ENCODE measurements around the gene IQSEC1. TPM values are rescaled to one million over a fixed set of nuclear protein-coding genes. Genes with fewer than 3 reads are reported as not detected.

The IQSEC1 gene
- total RNA-seq, 1 donor from 2014 or later: 211 TPM

DNA sequence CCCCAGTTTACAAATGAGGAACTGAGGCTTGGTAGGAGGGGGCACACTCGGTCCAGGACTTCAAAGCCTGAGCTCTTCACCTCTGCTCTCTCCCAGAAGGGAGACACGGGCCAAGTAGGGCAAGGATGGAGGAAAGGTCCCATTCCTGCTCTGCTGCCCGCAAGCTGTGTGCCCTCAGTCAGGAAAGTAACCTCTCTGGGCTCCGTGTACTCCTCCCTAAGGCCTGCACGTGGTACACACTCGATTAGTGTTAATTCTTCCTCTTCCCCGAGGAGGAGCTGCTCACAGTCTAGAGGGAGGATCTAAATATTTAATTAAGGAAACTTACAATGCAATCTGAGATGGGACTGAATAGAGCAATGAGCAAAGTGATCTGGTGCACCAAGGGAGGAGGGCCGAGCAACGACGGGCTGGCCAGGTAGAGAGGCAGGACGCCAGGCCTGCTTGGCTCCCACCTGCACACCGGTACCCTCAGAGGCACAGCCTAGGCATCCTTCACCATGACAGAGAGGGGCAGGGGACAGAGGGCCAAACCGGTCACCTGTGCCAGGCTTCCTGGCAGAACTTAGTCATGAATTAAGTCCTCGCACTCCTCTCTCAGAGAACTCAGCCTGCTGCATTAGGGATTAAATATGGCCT is 47.2 kb upstream of the IQSEC1 start:
- Mint-ChIP-seq H3K27ac (ENCODE audit: unreplicated experiment) (no peak overlapping the region), H3K9me3 (ENCODE audit: unreplicated experiment) (no peaks in the 10 kb centered on the region), H3K27me3 (ENCODE audit: unreplicated experiment) (no peaks in the 10 kb centered on the region), H3K36me3 (ENCODE audit: unreplicated experiment) (no peaks in the 10 kb centered on the region), H3K4me1 (ENCODE audit: low read depth, unreplicated experiment) (no peaks in the 10 kb centered on the region), H3K4me3 (ENCODE audit: unreplicated experiment) (no peak overlapping the region)
- TF ChIP-seq, protein P1, sequence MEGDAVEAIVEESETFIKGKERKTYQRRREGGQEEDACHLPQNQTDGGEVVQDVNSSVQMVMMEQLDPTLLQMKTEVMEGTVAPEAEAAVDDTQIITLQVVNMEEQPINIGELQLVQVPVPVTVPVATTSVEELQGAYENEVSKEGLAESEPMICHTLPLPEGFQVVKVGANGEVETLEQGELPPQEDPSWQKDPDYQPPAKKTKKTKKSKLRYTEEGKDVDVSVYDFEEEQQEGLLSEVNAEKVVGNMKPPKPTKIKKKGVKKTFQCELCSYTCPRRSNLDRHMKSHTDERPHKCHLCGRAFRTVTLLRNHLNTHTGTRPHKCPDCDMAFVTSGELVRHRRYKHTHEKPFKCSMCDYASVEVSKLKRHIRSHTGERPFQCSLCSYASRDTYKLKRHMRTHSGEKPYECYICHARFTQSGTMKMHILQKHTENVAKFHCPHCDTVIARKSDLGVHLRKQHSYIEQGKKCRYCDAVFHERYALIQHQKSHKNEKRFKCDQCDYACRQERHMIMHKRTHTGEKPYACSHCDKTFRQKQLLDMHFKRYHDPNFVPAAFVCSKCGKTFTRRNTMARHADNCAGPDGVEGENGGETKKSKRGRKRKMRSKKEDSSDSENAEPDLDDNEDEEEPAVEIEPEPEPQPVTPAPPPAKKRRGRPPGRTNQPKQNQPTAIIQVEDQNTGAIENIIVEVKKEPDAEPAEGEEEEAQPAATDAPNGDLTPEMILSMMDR (IDR thresholded peaks at IDR 0.05; ENCODE audit: partially characterized antibody, unreplicated experiment): no peak
- DNase-seq: no peak

DNA sequence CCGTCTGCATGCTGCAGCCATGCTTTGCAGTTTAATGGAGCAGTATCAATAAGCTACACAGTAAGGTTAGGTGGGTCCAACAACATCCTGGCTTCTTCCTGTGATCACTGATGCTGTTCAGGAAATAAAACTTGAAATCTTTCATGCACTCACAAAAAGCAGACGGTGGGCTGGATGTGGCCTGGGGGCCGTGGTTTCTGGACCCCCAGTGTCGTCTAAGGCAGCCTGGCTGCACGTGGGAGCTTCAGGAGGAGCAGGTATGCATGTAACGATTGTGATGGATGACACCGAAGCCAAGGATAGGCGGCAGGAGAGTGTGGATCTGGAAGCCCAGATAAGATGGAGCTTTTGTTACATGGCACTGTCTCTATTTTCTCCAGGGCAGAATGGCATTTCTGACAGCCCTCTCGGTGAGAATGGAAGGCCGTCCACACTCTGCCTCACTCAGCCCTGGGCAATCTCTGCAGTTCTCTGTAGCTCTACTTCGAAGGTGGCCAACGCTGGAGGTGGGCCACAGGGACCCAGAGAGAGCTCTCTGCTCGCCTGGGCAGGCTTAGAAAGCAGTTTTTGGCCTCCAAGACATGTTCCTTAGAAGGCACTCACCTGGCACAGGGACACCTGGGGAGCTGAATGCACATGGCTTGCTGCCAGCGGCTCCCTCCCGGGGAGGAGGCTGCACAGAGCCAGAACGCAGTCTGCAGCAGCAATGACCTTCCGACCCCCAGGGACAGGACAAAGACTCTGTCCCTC is 46.4 kb upstream of the IQSEC1 start:
- H3K36me3 Mint-ChIP-seq (ENCODE audit: unreplicated experiment): no peaks in the 10 kb centered on the region
- H3K4me3 Mint-ChIP-seq (ENCODE audit: unreplicated experiment): no peak overlapping the region
- H3K27ac Mint-ChIP-seq (ENCODE audit: unreplicated experiment): no peak overlapping the region
- TF ChIP-seq, protein P1 (IDR thresholded peaks at IDR 0.05; ENCODE audit: partially characterized antibody, unreplicated experiment): no peak
- H3K9me3 Mint-ChIP-seq (ENCODE audit: unreplicated experiment): no peaks in the 10 kb centered on the region
- no peaks in the 10 kb centered on the region for H3K4me1 Mint-ChIP-seq (ENCODE audit: low read depth, unreplicated experiment)
- DNase-seq: no peak
- no peaks in the 10 kb centered on the region for H3K27me3 Mint-ChIP-seq (ENCODE audit: unreplicated experiment)

DNA sequence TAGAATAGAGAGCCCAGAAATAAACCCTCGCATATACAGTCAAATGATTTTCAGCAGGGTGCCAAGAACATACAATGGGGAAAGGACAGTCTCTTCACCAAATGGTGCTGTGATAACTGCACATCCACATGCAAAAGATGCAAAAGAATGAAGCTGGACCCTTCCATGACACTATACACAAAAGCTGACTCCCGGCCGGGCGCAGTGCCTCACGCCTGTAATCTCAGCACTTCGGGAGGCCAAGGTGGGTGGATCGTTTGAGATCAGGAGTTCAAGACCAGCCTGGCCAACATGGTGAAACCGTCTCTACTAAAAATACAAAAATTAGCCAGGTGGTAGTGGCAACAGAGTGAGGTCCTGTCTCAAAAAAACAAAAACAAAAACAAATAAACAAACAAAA is 43.2 kb upstream of the IQSEC1 start:
- Mint-ChIP-seq H3K4me3 (ENCODE audit: unreplicated experiment) (no peak overlapping the region), H3K27ac (ENCODE audit: unreplicated experiment) (no peak overlapping the region), H3K36me3 (ENCODE audit: unreplicated experiment) (no peaks in the 10 kb centered on the region), H3K27me3 (ENCODE audit: unreplicated experiment) (peaks cover 4% of the 10 kb centered on the region), H3K9me3 (ENCODE audit: unreplicated experiment) (no peaks in the 10 kb centered on the region), H3K4me1 (ENCODE audit: low read depth, unreplicated experiment) (peaks cover 5% of the 10 kb centered on the region)
- DNase-seq: no peak
- TF ChIP-seq, protein P1 (IDR thresholded peaks at IDR 0.05; ENCODE audit: partially characterized antibody, unreplicated experiment): no peak

DNA sequence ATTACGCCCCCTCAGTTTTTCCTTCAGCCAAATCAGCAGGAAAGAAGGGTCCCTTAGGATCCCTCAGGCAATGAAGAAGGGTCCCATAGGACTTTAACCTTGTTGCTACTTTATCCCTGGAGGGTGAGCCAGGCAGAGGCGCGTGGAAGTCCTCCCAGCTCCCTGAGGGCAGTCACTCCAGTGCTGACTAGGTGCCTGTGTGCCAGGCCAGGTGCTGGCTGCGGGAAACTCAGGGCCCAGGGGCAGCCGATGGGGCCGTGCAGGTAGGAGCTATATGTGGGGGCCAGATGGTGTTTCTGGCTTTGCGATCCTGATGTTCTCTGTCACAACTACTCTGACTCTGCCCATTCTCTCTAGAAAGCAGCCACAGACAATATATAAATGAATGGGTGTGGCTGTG is 42.8 kb upstream of the IQSEC1 start:
- no peak overlapping the region for H3K4me3 Mint-ChIP-seq (ENCODE audit: unreplicated experiment)
- H3K27ac Mint-ChIP-seq (ENCODE audit: unreplicated experiment): no peak overlapping the region
- DNase-seq: no peak
- H3K27me3 Mint-ChIP-seq (ENCODE audit: unreplicated experiment): peaks cover 4% of the 10 kb centered on the region
- peaks cover 5% of the 10 kb centered on the region for H3K4me1 Mint-ChIP-seq (ENCODE audit: low read depth, unreplicated experiment)
- no peaks in the 10 kb centered on the region for H3K9me3 Mint-ChIP-seq (ENCODE audit: unreplicated experiment)
- TF ChIP-seq, protein P1 (IDR thresholded peaks at IDR 0.05; ENCODE audit: partially characterized antibody, unreplicated experiment): no peak
- no peaks in the 10 kb centered on the region for H3K36me3 Mint-ChIP-seq (ENCODE audit: unreplicated experiment)

DNA sequence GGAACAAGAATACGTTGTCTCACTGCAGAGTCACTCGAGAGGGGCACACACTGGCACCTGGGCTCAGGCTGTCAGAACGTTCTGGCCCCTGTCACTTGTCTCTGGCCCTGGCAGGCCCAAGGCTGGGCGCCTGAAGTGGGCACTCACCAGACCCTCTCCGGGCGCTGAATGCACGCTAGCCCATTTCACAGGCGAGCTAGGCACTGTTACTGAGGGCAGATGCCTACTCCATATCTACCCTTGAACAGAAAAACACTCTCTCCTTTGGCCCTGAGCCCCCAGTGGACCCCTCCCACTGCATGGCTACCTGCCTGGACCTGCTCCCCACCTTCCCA is 42.3 kb upstream of the IQSEC1 start:
- peaks cover 8% of the 10 kb centered on the region for H3K4me1 Mint-ChIP-seq (ENCODE audit: low read depth, unreplicated experiment)
- no peak for DNase-seq
- TF ChIP-seq, protein P1 (IDR thresholded peaks at IDR 0.05; ENCODE audit: partially characterized antibody, unreplicated experiment): no peak

More for the DNA sequence above, 42.3 kb upstream of the IQSEC1 start:
- H3K27ac Mint-ChIP-seq (ENCODE audit: unreplicated experiment): no peak overlapping the region
- H3K4me3 Mint-ChIP-seq (ENCODE audit: unreplicated experiment): no peak overlapping the region
- no peaks in the 10 kb centered on the region for H3K36me3 Mint-ChIP-seq (ENCODE audit: unreplicated experiment)
- H3K9me3 Mint-ChIP-seq (ENCODE audit: unreplicated experiment): peaks cover 1% of the 10 kb centered on the region
- H3K27me3 Mint-ChIP-seq (ENCODE audit: unreplicated experiment): peaks cover 4% of the 10 kb centered on the region

All from glutamatergic neuron (in vitro differentiated cells).